ENCODE measurements around the gene VAT1L.

GRCh38 chr16:77781091-77781490 lies 7.3 kb upstream of the VAT1L start:
- TF ChIP-seq CTCF (IDR thresholded peaks at IDR 0.05; ENCODE audit: borderline replicate concordance, extremely low read depth, low read length, poor library complexity, severe bottlenecking): no peak
- no peak for TF ChIP-seq EZH2 (IDR thresholded peaks at IDR 0.05; ENCODE audit: borderline replicate concordance, low read depth, low read length, severe bottlenecking)
